ENCODE results near the gene TIMM13.

TIMM13 gene

GRCh38 chr19:2427429-2428320, at the start of gene TIMM13:
TIMM13 (minus strand) TSS chr19:2427586; CDS start chr19:2427533, 53 bp downstream.
- Histone ChIP-seq H3K79me2 (ENCODE audit: control insufficient read depth, low read length) (peaks cover 41% of the 10 kb centered on the region), H3K4me2 (ENCODE audit: low read length) (peak within 1 kb of the TSS; percentile 81), H3K27me3 (ENCODE audit: control insufficient read depth, low read length) (no peaks in the 10 kb centered on the region), H3K9me2 (replicated peaks; ENCODE audit: control insufficient read depth, low read length) (no peaks in the 10 kb centered on the region), H3K4me3 (ENCODE audit: low read length) (peak within 1 kb of the TSS; percentile 96), H3K4me1 (ENCODE audit: control insufficient read depth, low read length) (peaks cover 17% of the 10 kb centered on the region), H3K27ac (ENCODE audit: low read depth, low read length) (peak within 1 kb of the TSS; percentile 78), H3K9me3 (ENCODE audit: control insufficient read depth, insufficient read depth, low read length) (no peaks in the 10 kb centered on the region), H3K36me3 (ENCODE audit: control insufficient read depth, low read length) (peaks cover 62% of the 10 kb centered on the region), H4K20me1 (ENCODE audit: control insufficient read depth, insufficient read depth, low read depth, low read length) (no peaks in the 10 kb centered on the region), H3F3A (ENCODE audit: control insufficient read depth, insufficient read depth) (peaks cover 10% of the 10 kb centered on the region)
- no peak for TF ChIP-seq EZH2phosphoT487 (IDR thresholded peaks at IDR 0.05; ENCODE audit: borderline replicate concordance, low read length)
- no peak for TF ChIP-seq CTCF (IDR thresholded peaks at IDR 0.05; ENCODE audit: low read depth, low read length, poor library complexity, severe bottlenecking)

GRCh38 chr19:2476451-2477140, 49.2 kb upstream of the TIMM13 start:
- Histone ChIP-seq H3K27ac (ENCODE audit: low read depth, low read length) (peak overlapping the region; percentile 93), H3F3A (ENCODE audit: control insufficient read depth, insufficient read depth) (peaks cover 24% of the 10 kb centered on the region), H3K36me3 (ENCODE audit: control insufficient read depth, low read length) (peaks cover 30% of the 10 kb centered on the region), H4K20me1 (ENCODE audit: control insufficient read depth, insufficient read depth, low read depth, low read length) (peaks cover 10% of the 10 kb centered on the region; the same call in 1 of the 2 replicates), H3K4me1 (ENCODE audit: control insufficient read depth, low read length) (peaks cover 39% of the 10 kb centered on the region), H3K4me3 (ENCODE audit: low read length) (peak overlapping the region; percentile 99), H3K4me2 (ENCODE audit: low read length) (peak overlapping the region; percentile 92), H3K79me2 (ENCODE audit: control insufficient read depth, low read length) (peaks cover 40% of the 10 kb centered on the region), H3K9me3 (ENCODE audit: control insufficient read depth, insufficient read depth, low read length) (no peaks in the 10 kb centered on the region), H3K27me3 (ENCODE audit: control insufficient read depth, low read length) (no peaks in the 10 kb centered on the region), H3K9me2 (replicated peaks; ENCODE audit: control insufficient read depth, low read length) (no peaks in the 10 kb centered on the region)
- TF ChIP-seq EZH2phosphoT487 (IDR thresholded peaks at IDR 0.05; ENCODE audit: borderline replicate concordance, low read length) (no peak), CTCF (IDR thresholded peaks at IDR 0.05; ENCODE audit: low read depth, low read length, poor library complexity, severe bottlenecking) (no peak)

DNA sequence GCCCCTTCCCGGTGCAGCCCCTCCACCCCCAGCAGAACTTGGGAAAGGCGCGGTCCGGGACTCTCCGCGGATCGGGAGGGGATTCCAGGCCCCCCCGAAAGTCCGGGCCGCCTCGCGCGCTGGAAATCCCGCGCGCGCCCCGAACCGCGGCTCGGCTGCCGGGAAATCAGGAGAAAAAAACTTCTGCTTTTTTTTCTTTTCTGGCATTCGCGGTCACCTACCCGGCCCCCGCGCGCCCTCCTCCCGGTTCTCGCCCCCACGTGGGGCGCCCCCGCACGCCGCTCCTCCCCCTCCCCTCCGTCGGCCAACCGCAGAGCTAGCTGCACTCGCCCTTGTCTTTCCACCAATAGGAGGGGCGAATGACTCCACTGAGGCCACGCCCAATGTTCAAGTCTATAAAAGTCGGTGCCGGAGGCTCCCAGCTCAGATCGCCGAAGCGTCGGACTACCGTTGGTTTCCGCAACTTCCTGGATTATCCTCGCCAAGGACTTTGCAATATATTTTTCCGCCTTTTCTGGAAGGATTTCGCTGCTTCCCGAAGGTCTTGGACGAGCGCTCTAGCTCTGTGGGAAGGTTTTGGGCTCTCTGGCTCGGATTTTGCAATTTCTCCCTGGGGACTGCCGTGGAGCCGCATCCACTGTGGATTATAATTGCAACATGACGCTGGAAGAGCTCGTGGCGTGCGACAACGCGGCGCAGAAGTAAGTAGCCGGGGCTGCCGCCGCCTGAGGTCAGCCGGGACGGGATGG, 48.5 kb upstream of the TIMM13 start, which contains the start of gene GADD45B:
GADD45B (plus strand) TSS at position 426 of the 749 bp plus-strand sequence; CDS start at position 658, 232 bp downstream.
- Histone ChIP-seq H3K27ac (ENCODE audit: low read depth, low read length) (peak within 1 kb of the TSS; percentile 93), H3K4me1 (ENCODE audit: control insufficient read depth, low read length) (peaks cover 39% of the 10 kb centered on the region), H3K36me3 (ENCODE audit: control insufficient read depth, low read length) (peaks cover 30% of the 10 kb centered on the region), H3K9me3 (ENCODE audit: control insufficient read depth, insufficient read depth, low read length) (no peaks in the 10 kb centered on the region), H4K20me1 (ENCODE audit: control insufficient read depth, insufficient read depth, low read depth, low read length) (peaks cover 10% of the 10 kb centered on the region; the same call in 1 of the 2 replicates), H3K4me3 (ENCODE audit: low read length) (peak within 1 kb of the TSS; percentile 99), H3K79me2 (ENCODE audit: control insufficient read depth, low read length) (peaks cover 40% of the 10 kb centered on the region), H3K4me2 (ENCODE audit: low read length) (peak within 1 kb of the TSS; percentile 92), H3K27me3 (ENCODE audit: control insufficient read depth, low read length) (no peaks in the 10 kb centered on the region), H3K9me2 (replicated peaks; ENCODE audit: control insufficient read depth, low read length) (no peaks in the 10 kb centered on the region), H3F3A (ENCODE audit: control insufficient read depth, insufficient read depth) (peaks cover 24% of the 10 kb centered on the region)
- TF ChIP-seq EZH2phosphoT487 (IDR thresholded peaks at IDR 0.05; ENCODE audit: borderline replicate concordance, low read length) (no peak), CTCF (IDR thresholded peaks at IDR 0.05; ENCODE audit: low read depth, low read length, poor library complexity, severe bottlenecking) (no peak)

All from DOHH2 (cell line).